GM12878 (cell line): ENCODE data around the gene COL18A1. TPM values are rescaled to one million over a fixed set of nuclear protein-coding genes. Genes with fewer than 3 reads are reported as not detected.
A peak's percentile ranks its signal among the peaks of the same experiment; 100 is the strongest.

Experiments
- ATAC-seq: fragments of 200-7000 bp; cut with Tn5 transposase; 3 replicates; pipeline ENCODE4 v1.9.1; 2020; ENCODE audit warnings: mild to moderate bottlenecking, moderate library complexity
- BruUV-seq: library from RNA; stranded (reverse); fragments of 400-500 nt; replicated peaks from 2 replicates; lab custom pipeline; 2021; lab: Mats Ljungman, UMichigan
- CTCF ChIA-PET: fragments of 300-600 bp; sonication (Branson Sonifier 250); formaldehyde crosslinking; extraction: SDS; loops from one replicate; lab custom pipeline; 2021; ENCODE audit warnings: inconsistent platforms; lab: Yijun Ruan, JAX
- POLR2A ChIA-PET: fragments of 350-600 bp; formaldehyde crosslinking; extraction: SDS; loops from one replicate; lab custom pipeline; 2021; ENCODE audit warnings: inconsistent platforms; lab: Charles Lee
- RAD21 ChIA-PET: fragments of 300-600 bp; sonication (Branson Sonifier 250); formaldehyde crosslinking; loops from one replicate; lab custom pipeline; 2023; ENCODE audit warnings: antibody characterized with exemption; ENCODE audit not compliant: unreplicated experiment; lab: Charles Lee
- SMC1A ChIA-PET: fragments of 300-600 bp; sonication (Branson Sonifier 250); formaldehyde crosslinking; loops from one replicate; lab custom pipeline; 2023; ENCODE audit not compliant: unreplicated experiment, uncharacterized antibody; lab: Charles Lee
- DNase-seq: peaks from one replicate; pipeline ENCODE4 v3.0.0-alpha.2; 2011; ENCODE audit warnings: low read depth, low spot score
- FAIRE-seq: peaks from 3 replicates; lab custom pipeline; 2011; peaks lifted over from hg19 to GRCh38; lab: Jason Lieb, UNC
- H2AFZ ChIP-seq: 2 replicates; pipeline ENCODE4 v1.6.0; 2011; ENCODE audit warnings: low read depth, low read length, control low read depth; ENCODE audit not compliant: control insufficient read depth
- H3K27ac ChIP-seq: 2 replicates; pipeline ENCODE4 v1.5.1; 2011; ENCODE audit warnings: control low read depth; ENCODE audit not compliant: control insufficient read depth, insufficient read depth
- H3K27me3 ChIP-seq, 2 experiments: replicated peaks in 1 of 2; 2 replicates each; pipeline versions ENCODE4 v1.6.0 to v1.6.1; 2011; ENCODE audit warnings: low read length in 1 of 2; ENCODE audit not compliant: control insufficient read depth in 2 of 2, insufficient read depth in 2 of 2
- H3K36me3 ChIP-seq, 2 experiments: 2 replicates each; pipeline ENCODE4 v1.5.1; 2011; ENCODE audit warnings: low read length in 1 of 2; ENCODE audit not compliant: control insufficient read depth in 2 of 2, insufficient read depth in 2 of 2
- H3K4me1 ChIP-seq: 2 replicates; pipeline ENCODE4 v1.6.1; 2011; ENCODE audit warnings: mild to moderate bottlenecking, low read length, moderate library complexity, mixed read lengths; ENCODE audit not compliant: control insufficient read depth, insufficient read depth
- H3K4me2 ChIP-seq: 2 replicates; pipeline ENCODE4 v1.6.0; 2011; ENCODE audit warnings: control low read depth; ENCODE audit not compliant: control insufficient read depth, insufficient read depth
- H3K4me3 ChIP-seq: fragments of 200-600 bp; sonication (generic); 2 replicates; pipeline ENCODE4 v1.5.1; 2016
- H3K79me2 ChIP-seq: 2 replicates; pipeline ENCODE4 v1.6.0; 2011; ENCODE audit warnings: low read length; ENCODE audit not compliant: control insufficient read depth, insufficient read depth
- H3K9ac ChIP-seq: 2 replicates; pipeline ENCODE4 v1.8.0; 2011; ENCODE audit warnings: low read length, control low read depth, mixed read lengths; ENCODE audit not compliant: control insufficient read depth, insufficient read depth
- H3K9me3 ChIP-seq: replicated peaks from 3 replicates; pipeline ENCODE4 v1.5.1; 2011; ENCODE audit warnings: mild to moderate bottlenecking, low read length; ENCODE audit not compliant: control insufficient read depth, insufficient read depth
- H4K20me1 ChIP-seq: 2 replicates; pipeline ENCODE4 v1.6.0; 2011; ENCODE audit not compliant: control insufficient read depth, insufficient read depth
- E2F8 ChIP-seq: fragments of 450-650 bp; IDR thresholded peaks from 2 replicates; pipeline ENCODE4 v1.6.1; 2018; ENCODE audit warnings: mild to moderate bottlenecking, low read depth, moderate library complexity; ENCODE audit not compliant: partially characterized antibody
- ELK1 ChIP-seq: IDR thresholded peaks from 2 replicates; pipeline ENCODE4 v1.6.1; 2012; ENCODE audit warnings: low read depth, low read length, improper control_type of control experiment
- GABPA ChIP-seq: IDR thresholded peaks from 2 replicates; pipeline ENCODE4 v1.6.1; 2014; ENCODE audit warnings: antibody characterized with exemption, low read depth, mild to moderate bottlenecking, inconsistent platforms
- HSF1 ChIP-seq: fragments of 150-350 bp; IDR thresholded peaks from 2 replicates; pipeline ENCODE4 v1.6.1; 2014; ENCODE audit warnings: mild to moderate bottlenecking, low read depth, low read length
- POLR2AphosphoS5 ChIP-seq: IDR thresholded peaks from 2 replicates; pipeline ENCODE4 v1.6.1; 2011; ENCODE audit warnings: mild to moderate bottlenecking, low read length, inconsistent platforms
- RB1 ChIP-seq: fragments of 450-650 bp; formaldehyde crosslinking; IDR thresholded peaks from 2 replicates; pipeline ENCODE4 v1.6.1; 2017; ENCODE audit warnings: mild to moderate bottlenecking, borderline replicate concordance
- RELB ChIP-seq: fragments of 450-650 bp; IDR thresholded peaks from 2 replicates; pipeline ENCODE4 v1.6.1; 2017; ENCODE audit warnings: low read depth, mild to moderate bottlenecking, moderate library complexity
- SP1 ChIP-seq: IDR thresholded peaks from one replicate; pipeline ENCODE4 v1.6.1; 2011; ENCODE audit warnings: low read depth, low read length
- STAT1 ChIP-seq: fragments of 450-650 bp; conservative IDR thresholded peaks from 2 replicates; pipeline ENCODE4 v1.6.1; 2014; ENCODE audit warnings: antibody characterized with exemption, mild to moderate bottlenecking
- TARDBP ChIP-seq: IDR thresholded peaks from 2 replicates; pipeline ENCODE4 v1.6.1; 2016; ENCODE audit warnings: borderline replicate concordance
- TCF3 ChIP-seq: IDR thresholded peaks from 2 replicates; pipeline ENCODE4 v1.6.1; 2012; ENCODE audit warnings: low read depth, mild to moderate bottlenecking, low read length, borderline replicate concordance; ENCODE audit not compliant: insufficient read depth
- WGBS: methylation state at CpG from one replicate; pipeline ENCODE4 v1.1.6; 2016; ENCODE audit warnings: low lambda C conversion rate; ENCODE audit not compliant: insufficient replicate concordance, insufficient coverage; ENCODE audit errors: missing lambda C conversion rate; 5-methylcytosine and 5-hydroxymethylcytosine counted together
- in situ Hi-C: fragments of 300-500 bp; cut with MboI; formaldehyde crosslinking; loops from 9 replicates; pipeline ENCODE4 v1.14.3; 2018; ENCODE audit warnings: mixed read lengths
- intact Hi-C: fragments of 100-400 bp; cut with micrococcal nuclease; formaldehyde crosslinking; loops from one replicate; pipeline ENCODE4 v1.14.2; 2022; ENCODE audit not compliant: unreplicated experiment
- polyA plus RNA-seq, 11 experiments: library from polyadenylated mRNA; depleted of rRNA in 4 of 11; unstranded in 6 of 11; stranded (reverse) in 5 of 11; fragments of >200 nt; fragmentation: Nextera tagmentation in 4 of 11; fragmentation: Illumina TruSeq in 1 of 11; extraction: Ambion mirVana in 4 of 11; extraction: Trizol in 1 of 11; gene quantifications; 1 replicate in 1 of 11; 2 replicates in 10 of 11; pipeline versions ENCODE4 v1.2.1 to v1.2.3, GENCODE V29; 2011 to 2016; ENCODE audit warnings: inconsistent platforms in 2 of 11, missing spikeins in 2 of 11, low read depth in 1 of 11
- total RNA-seq, 4 experiments: library from RNA; depleted of rRNA in 3 of 4; stranded (reverse); fragments of >200 nt in 3 of 4; fragmentation: Illumina TruSeq in 1 of 4; extraction: Trizol in 1 of 4; gene quantifications; 2 replicates each; pipeline versions ENCODE4 v1.2.1 to v1.2.3, GENCODE V29; 2013 to 2021
- TF ChIP-seq, protein P1 (sequence below): IDR thresholded peaks from 2 replicates; pipeline ENCODE4 v1.6.1; 2012; ENCODE audit warnings: low read depth, low read length, improper control_type of control experiment
- TF ChIP-seq, protein P2 (sequence below): fragments of 450-650 bp; IDR thresholded peaks from 2 replicates; pipeline ENCODE4 v1.6.1; 2014; ENCODE audit warnings: mild to moderate bottlenecking

The COL18A1 gene
- total and polyA plus RNA-seq, 10 of the 15 experiments (the other 5 are each of a cell fraction or from before 2014, with no cell fraction given) = under 0.01 to 0.49 (median 0.09) TPM; not detected in 3

DNA sequence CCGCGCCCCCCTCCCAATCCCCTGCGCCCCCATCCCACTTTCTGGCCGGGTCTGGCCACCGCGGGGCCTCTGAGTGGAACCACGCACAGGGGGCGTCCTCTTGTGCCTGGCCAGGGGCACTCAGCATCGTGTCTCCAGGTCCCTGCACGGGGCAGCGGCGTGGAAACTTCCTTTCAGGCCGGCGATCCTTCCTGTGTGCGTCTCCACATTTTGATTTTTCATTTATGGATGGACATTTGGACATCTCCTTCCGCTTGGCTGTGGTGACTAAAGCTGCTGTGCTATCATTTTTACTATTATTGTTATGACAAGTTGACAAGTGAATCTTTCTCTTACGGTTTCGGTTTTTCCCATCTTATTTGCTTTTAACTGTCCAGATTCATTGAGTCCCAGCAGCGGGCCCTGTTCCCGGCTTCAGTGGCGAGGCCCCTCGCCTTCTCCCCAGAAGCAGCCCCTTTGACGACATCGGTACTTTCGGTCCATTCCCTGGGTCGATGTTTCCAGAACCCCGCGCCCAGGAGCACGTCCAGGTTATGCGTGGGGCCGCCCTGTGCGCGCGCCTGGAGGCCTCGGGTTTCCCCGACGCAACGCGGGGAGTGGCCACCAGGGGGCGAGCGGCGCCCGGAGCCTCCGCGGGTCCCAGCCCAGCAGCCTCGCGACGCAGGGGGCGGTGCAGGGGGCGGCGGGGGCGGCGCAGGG is 149.7 kb downstream of the COL18A1 start:
- SMC1A ChIA-PET = no interaction called here
- Histone ChIP-seq H2AFZ (peak overlapping the region; percentile 57), H3K27ac (peak overlapping the region; percentile 67), H3K9ac (peak overlapping the region; percentile 72), H4K20me1 (no peaks in the 10 kb centered on the region), H3K27me3 (no peaks in the 10 kb centered on the region; a peak in 1 of 4 replicates), H3K4me1 (peaks cover 30% of the 10 kb centered on the region), H3K4me3 (peak overlapping the region; percentile 78), H3K36me3 (no peaks in the 10 kb centered on the region), H3K4me2 (peak overlapping the region; percentile 68; the same call in 1 of the 2 replicates), H3K79me2 (peaks cover 2% of the 10 kb centered on the region), H3K9me3 (no peaks in the 10 kb centered on the region)
- WGBS = 1% methylated on average over 32 of the region's 53 CpGs
- no TSS peak for BruUV-seq
- intact Hi-C loops (no loop called here), in situ Hi-C loops (loop anchor here (5.0 kb wide), 2 partner anchors 43 to 263 kb away; no protein-coding TSS in a partner anchor)
- POLR2A ChIA-PET = no interaction called here
- DNase-seq (peak; percentile 23), ATAC-seq (peak; percentile 61), FAIRE-seq (peak; percentile 70)
- RAD21 ChIA-PET = interaction anchor here (0.7 to 3.4 kb wide), 3 partner anchors 38 to 265 kb away, joined by 3 to 42 read pairs (median 5); no protein-coding TSS in a partner anchor
- CTCF ChIA-PET = interaction anchor here (0.9 kb wide), 1 partner anchor 41 kb away, joined by 3 read pairs; no protein-coding TSS in a partner anchor
- TF ChIP-seq E2F8 = no peak
- TF ChIP-seq TARDBP = no peak
- peak; percentile 44 for TF ChIP-seq SP1
- TF ChIP-seq GABPA = no peak
- TF ChIP-seq POLR2AphosphoS5 = no peak
- no peak for TF ChIP-seq STAT1
- TF ChIP-seq, protein P1, sequence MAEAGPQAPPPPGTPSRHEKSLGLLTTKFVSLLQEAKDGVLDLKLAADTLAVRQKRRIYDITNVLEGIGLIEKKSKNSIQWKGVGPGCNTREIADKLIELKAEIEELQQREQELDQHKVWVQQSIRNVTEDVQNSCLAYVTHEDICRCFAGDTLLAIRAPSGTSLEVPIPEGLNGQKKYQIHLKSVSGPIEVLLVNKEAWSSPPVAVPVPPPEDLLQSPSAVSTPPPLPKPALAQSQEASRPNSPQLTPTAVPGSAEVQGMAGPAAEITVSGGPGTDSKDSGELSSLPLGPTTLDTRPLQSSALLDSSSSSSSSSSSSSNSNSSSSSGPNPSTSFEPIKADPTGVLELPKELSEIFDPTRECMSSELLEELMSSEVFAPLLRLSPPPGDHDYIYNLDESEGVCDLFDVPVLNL = no peak
- TF ChIP-seq HSF1 = peak; percentile 76; the same call in 1 of the 2 replicates
- peak; percentile 92 for TF ChIP-seq RB1
- TF ChIP-seq RELB = peak; percentile 66; the same call in 1 of the 2 replicates
- TF ChIP-seq, protein P2, sequence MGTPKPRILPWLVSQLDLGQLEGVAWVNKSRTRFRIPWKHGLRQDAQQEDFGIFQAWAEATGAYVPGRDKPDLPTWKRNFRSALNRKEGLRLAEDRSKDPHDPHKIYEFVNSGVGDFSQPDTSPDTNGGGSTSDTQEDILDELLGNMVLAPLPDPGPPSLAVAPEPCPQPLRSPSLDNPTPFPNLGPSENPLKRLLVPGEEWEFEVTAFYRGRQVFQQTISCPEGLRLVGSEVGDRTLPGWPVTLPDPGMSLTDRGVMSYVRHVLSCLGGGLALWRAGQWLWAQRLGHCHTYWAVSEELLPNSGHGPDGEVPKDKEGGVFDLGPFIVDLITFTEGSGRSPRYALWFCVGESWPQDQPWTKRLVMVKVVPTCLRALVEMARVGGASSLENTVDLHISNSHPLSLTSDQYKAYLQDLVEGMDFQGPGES = no peak
- no peak for TF ChIP-seq TCF3
- no peak for TF ChIP-seq ELK1
